ENCODE data around the gene SH2B3.

SH2B3 gene

DNA sequence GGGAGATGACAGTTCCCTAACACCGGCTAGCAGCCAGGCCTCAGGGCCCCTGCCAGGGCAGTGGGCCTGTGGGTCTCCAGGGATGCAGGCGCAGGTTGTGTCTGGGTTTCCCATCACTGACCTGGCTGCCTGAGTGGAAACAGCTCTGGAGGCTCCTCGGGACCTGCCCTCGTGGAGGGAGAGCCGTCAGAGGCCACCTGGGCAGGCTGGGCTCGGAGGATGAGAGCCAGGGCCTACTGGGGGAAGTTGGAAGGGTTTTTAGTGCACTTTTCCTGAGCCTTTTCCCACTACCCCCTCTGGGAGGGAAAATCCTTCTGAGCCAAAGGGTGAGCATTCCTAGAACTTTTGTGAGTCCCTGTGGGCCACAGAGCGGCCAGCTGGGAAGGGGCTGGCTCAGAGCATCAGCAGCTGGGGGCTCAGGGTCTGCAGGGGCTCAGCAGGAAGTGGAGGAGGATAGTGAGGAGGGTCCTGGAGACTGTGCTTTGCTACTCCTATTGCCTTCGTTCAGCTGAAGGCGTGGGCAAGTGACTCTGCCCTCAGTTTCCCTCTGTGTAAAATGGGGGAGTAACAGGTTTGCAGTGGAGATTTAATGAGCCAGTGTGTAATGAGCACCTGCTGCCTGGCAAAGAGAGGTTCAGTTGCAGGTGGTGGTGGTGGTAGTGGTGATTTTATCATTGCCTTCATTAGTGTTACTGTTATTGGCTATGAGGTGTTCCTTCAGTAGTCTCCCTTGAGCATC lies 1.8 kb downstream of the SH2B3 start:
- no peaks in the 10 kb centered on the region for H3K9me3 ChIP-seq (ENCODE audit: severe bottlenecking)
- H3K27me3 ChIP-seq (ENCODE audit: insufficient read depth, low read depth, severe bottlenecking), result no peaks in the 10 kb centered on the region
- H3K27ac ChIP-seq, result no peak overlapping the region
- DNase-seq, result no peak
- TF ChIP-seq, protein P1, sequence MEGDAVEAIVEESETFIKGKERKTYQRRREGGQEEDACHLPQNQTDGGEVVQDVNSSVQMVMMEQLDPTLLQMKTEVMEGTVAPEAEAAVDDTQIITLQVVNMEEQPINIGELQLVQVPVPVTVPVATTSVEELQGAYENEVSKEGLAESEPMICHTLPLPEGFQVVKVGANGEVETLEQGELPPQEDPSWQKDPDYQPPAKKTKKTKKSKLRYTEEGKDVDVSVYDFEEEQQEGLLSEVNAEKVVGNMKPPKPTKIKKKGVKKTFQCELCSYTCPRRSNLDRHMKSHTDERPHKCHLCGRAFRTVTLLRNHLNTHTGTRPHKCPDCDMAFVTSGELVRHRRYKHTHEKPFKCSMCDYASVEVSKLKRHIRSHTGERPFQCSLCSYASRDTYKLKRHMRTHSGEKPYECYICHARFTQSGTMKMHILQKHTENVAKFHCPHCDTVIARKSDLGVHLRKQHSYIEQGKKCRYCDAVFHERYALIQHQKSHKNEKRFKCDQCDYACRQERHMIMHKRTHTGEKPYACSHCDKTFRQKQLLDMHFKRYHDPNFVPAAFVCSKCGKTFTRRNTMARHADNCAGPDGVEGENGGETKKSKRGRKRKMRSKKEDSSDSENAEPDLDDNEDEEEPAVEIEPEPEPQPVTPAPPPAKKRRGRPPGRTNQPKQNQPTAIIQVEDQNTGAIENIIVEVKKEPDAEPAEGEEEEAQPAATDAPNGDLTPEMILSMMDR (IDR thresholded peaks at IDR 0.05; ENCODE audit: low read depth, low read length), result no peak
- H3K4me3 ChIP-seq (ENCODE audit: low read depth, low read length), result no peak overlapping the region
- no peaks in the 10 kb centered on the region for H3K36me3 ChIP-seq

DNA sequence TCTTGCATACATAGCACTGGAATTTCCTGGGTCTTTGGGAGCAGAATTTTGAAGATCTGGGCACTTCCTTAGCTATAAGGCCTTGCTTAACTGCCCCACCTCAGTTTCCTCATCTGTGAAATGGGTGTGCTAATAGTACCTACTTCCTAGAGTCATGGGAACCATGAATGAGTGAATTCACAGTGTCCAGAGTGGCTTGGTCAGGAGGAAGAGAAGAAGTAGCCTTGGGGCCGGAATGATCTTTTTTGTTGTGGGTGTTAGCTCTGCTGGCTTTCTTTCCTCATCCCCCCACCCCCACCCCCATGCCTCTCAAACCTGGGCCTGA lies 2.4 kb downstream of the SH2B3 start:
- Histone ChIP-seq H3K4me3 (ENCODE audit: low read depth, low read length) (no peak overlapping the region), H3K36me3 (no peaks in the 10 kb centered on the region), H3K27ac (no peak overlapping the region), H3K9me3 (ENCODE audit: severe bottlenecking) (no peaks in the 10 kb centered on the region), H3K27me3 (ENCODE audit: insufficient read depth, low read depth, severe bottlenecking) (no peaks in the 10 kb centered on the region)
- no peak for DNase-seq
- TF ChIP-seq, protein P1 (IDR thresholded peaks at IDR 0.05; ENCODE audit: low read depth, low read length), result no peak

DNA sequence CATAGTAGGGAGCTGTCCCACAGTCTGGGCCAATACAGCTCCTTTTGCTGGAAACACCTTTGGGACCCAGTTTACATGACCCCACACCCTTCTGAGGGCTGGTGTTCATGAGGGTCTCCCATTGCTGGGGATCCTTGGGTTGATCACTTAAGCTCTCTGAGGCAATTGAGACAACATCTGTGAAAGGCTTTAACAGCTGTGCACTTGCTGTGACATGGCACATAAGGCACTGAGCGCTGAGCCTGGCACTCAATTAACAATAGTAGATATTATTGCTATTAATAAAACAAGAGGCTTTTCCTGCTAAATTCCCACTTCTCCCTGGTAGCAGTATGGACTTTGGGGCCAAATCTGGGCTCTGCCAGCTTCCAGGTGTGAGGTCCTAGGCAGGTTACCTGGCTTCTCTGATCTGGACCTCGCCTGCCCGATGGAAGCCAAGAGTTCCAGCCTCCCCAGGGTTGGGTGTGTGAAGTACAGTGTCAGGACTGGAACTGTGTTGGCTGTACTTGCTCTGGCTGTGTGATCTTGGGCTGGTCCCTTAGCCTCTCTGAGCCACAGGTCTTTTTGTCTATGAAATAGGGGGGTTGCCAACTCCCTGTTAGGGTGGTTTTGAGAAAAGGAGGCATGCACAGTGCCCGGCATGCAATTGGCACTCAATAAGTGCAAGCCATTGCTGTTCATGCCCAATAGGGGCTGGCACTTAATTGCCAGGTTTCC lies 3.1 kb downstream of the SH2B3 start:
- no peak for DNase-seq
- Histone ChIP-seq H3K9me3 (ENCODE audit: severe bottlenecking) (no peaks in the 10 kb centered on the region), H3K27ac (no peak overlapping the region), H3K36me3 (no peaks in the 10 kb centered on the region), H3K27me3 (ENCODE audit: insufficient read depth, low read depth, severe bottlenecking) (no peaks in the 10 kb centered on the region), H3K4me3 (ENCODE audit: low read depth, low read length) (no peak overlapping the region)
- TF ChIP-seq, protein P1 (IDR thresholded peaks at IDR 0.05; ENCODE audit: low read depth, low read length), result no peak

DNA sequence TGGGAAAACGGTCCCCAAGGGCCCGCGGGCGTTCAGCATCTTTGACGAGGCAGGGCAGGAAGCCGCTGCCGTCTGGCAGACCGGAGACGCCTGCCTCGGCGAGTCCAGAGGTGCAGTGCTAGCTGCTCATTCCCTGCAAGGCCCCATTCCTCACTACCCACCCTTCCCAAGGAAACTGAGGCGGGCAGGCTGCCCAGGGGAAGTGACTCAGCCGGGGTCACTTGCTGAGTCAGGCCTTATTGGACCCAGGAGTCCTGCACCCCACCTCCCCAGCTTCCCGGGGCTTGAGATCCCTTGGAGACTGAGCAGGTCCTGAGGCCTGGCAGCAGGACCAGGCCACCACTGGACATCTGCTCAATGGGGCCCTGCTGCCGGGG lies 3.7 kb downstream of the SH2B3 start:
- Histone ChIP-seq H3K27ac (no peak overlapping the region), H3K9me3 (ENCODE audit: severe bottlenecking) (no peaks in the 10 kb centered on the region), H3K4me3 (ENCODE audit: low read depth, low read length) (no peak overlapping the region), H3K27me3 (ENCODE audit: insufficient read depth, low read depth, severe bottlenecking) (no peaks in the 10 kb centered on the region), H3K36me3 (no peaks in the 10 kb centered on the region)
- no peak for DNase-seq
- TF ChIP-seq, protein P1 (IDR thresholded peaks at IDR 0.05; ENCODE audit: low read depth, low read length), result no peak

DNA sequence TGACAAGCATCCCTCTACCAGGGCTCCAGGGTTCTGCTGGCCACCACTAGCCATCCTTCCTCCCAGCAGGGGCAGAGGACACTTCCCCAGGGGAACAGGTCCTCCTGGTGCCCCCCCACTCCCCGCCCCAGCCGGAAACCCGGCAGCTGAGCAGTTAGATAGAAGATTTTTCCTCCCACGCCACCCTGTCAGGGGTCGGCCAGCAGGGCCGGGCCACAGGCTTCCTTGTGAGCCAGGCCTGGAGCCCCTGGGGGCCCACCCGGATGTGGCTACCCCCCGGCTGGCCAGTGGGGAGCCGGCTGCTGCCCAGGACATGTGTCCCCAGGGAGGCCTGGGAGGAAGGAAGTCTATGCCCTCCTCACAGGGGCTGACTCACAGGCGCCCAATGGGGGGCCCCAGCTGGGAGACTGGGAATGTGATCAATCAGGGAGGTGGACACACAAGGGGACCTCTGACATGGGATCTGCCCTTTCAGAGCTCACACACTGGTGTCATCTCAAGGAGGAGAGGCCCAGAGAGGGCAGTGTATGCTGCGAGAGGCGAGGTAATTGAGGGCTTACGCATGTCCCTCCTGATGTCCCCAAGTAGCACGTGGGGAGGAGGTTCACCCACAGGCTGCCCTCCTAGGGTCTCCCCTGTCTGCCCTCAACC lies 4.2 kb downstream of the SH2B3 start:
- TF ChIP-seq, protein P1 (IDR thresholded peaks at IDR 0.05; ENCODE audit: low read depth, low read length), result no peak
- DNase-seq, result no peak
- H3K36me3 ChIP-seq, result no peaks in the 10 kb centered on the region
- no peak overlapping the region for H3K4me3 ChIP-seq (ENCODE audit: low read depth, low read length)
- H3K9me3 ChIP-seq (ENCODE audit: severe bottlenecking), result no peaks in the 10 kb centered on the region
- no peak overlapping the region for H3K27ac ChIP-seq
- no peaks in the 10 kb centered on the region for H3K27me3 ChIP-seq (ENCODE audit: insufficient read depth, low read depth, severe bottlenecking)

Measured in WERI-Rb-1 (cell line).